Cortex of kidney (tissue), 1 donor: ENCODE results near the gene CDH4.
"Not testable (repeated sequence)": the region's sequence is repeated elsewhere in the genome, so short reads cannot be mapped to it uniquely, and the experiment has no call there.

Experiments used
- DNase-seq: peaks from one replicate; lab custom pipeline; 2025; lab: John Stamatoyannopoulos, UW

The CDH4 gene

GRCh38 chr20:61847420-61847748 is 595.3 kb downstream of the CDH4 start:
- no peak for DNase-seq

- no peak for DNase-seq
Observed at GRCh38 chr20:61847986-61848385, 595.9 kb downstream of the CDH4 start.

GRCh38 chr20:61848851-61849250 is 596.8 kb downstream of the CDH4 start:
- no peak for DNase-seq

- no peak for DNase-seq
Observed at GRCh38 chr20:61849376-61849775, 597.3 kb downstream of the CDH4 start.

GRCh38 chr20:61849822-61850221 is 597.8 kb downstream of the CDH4 start:
- DNase-seq: no peak

- DNase-seq: no peak
Observed at GRCh38 chr20:61850457-61850856, 598.4 kb downstream of the CDH4 start.

GRCh38 chr20:61850926-61851900 is 599.2 kb downstream of the CDH4 start:
- DNase-seq: no peak

GRCh38 chr20:61852268-61853072 is 600.4 kb downstream of the CDH4 start:
- DNase-seq: no peak

GRCh38 chr20:61853073-61854005 is 601.3 kb downstream of the CDH4 start:
- DNase-seq: no peak

- DNase-seq: not testable (repeated sequence)
Observed at GRCh38 chr20:61854538-61854937, 602.5 kb downstream of the CDH4 start.

GRCh38 chr20:61855286-61855685 is 603.2 kb downstream of the CDH4 start:
- DNase-seq: no peak

- DNase-seq: no peak
Observed at GRCh38 chr20:61856626-61857413, 604.8 kb downstream of the CDH4 start.

- no peak for DNase-seq
Observed at GRCh38 chr20:61857414-61857775, 605.3 kb downstream of the CDH4 start.

- no peak for DNase-seq
Observed at GRCh38 chr20:61857884-61858283, 605.8 kb downstream of the CDH4 start.

- no peak for DNase-seq
Observed at GRCh38 chr20:61859767-61860166, 607.7 kb downstream of the CDH4 start.

- no peak for DNase-seq
Observed at GRCh38 chr20:61860260-61860987, 608.4 kb downstream of the CDH4 start.

- no peak for DNase-seq
Observed at GRCh38 chr20:61861054-61861841, 609.2 kb downstream of the CDH4 start.

GRCh38 chr20:61861858-61862257 is 609.8 kb downstream of the CDH4 start:
- no peak for DNase-seq

- DNase-seq: no peak
Observed at GRCh38 chr20:61862881-61863280, 610.8 kb downstream of the CDH4 start.

- DNase-seq: no peak
Observed at GRCh38 chr20:61864481-61864880, 612.4 kb downstream of the CDH4 start.
